HG03575 (cell line): ENCODE data around the gene LAMB1.
"Not testable (repeated sequence)": the region's sequence is repeated elsewhere in the genome, so short reads cannot be mapped to it uniquely, and the experiment has no call there.

Experiments
- ATAC-seq: cut with Tn5 transposase; IDR thresholded peaks from one replicate; pipeline ENCODE4 v1.9.1; 2021; ENCODE audit not compliant: unreplicated experiment, insufficient number of reproducible peaks, low FRiP score; ENCODE audit errors: extremely low read depth

Gene LAMB1

GRCh38 chr7:107902381-107902780, 100.6 kb downstream of the LAMB1 start:
- ATAC-seq: no peak

- no peak for ATAC-seq
Measured at GRCh38 chr7:107900496-107901015, 102.4 kb downstream of the LAMB1 start.

GRCh38 chr7:107898997-107899594, 103.9 kb downstream of the LAMB1 start:
- no peak for ATAC-seq

GRCh38 chr7:107892367-107892741, 110.6 kb downstream of the LAMB1 start:
- ATAC-seq: not testable (repeated sequence)

GRCh38 chr7:107891636-107892366, 111.2 kb downstream of the LAMB1 start:
- ATAC-seq: peak; percentile 10

- peak; percentile 91 for ATAC-seq
Measured at GRCh38 chr7:107890962-107891635, 111.9 kb downstream of the LAMB1 start, which contains the start of gene DLD. DLD (plus strand) TSS chr7:107891183; CDS start chr7:107891251, 68 bp downstream.

- ATAC-seq: no peak
Measured at GRCh38 chr7:107890493-107890961, 112.4 kb downstream of the LAMB1 start.

- no peak for ATAC-seq
Measured at GRCh38 chr7:107889992-107890391, 113.0 kb downstream of the LAMB1 start.

GRCh38 chr7:107887827-107888226, 115.1 kb downstream of the LAMB1 start:
- not testable (repeated sequence) for ATAC-seq

- ATAC-seq: no peak
Measured at GRCh38 chr7:107884066-107884818, 118.7 kb downstream of the LAMB1 start.

- no peak for ATAC-seq
Measured at GRCh38 chr7:107882766-107883165, 120.2 kb downstream of the LAMB1 start.

GRCh38 chr7:107879400-107880035, 123.4 kb downstream of the LAMB1 start:
- no peak for ATAC-seq

- no peak for ATAC-seq
Measured at GRCh38 chr7:107878636-107879035, 124.3 kb downstream of the LAMB1 start.

GRCh38 chr7:107877731-107878382, 125.1 kb downstream of the LAMB1 start:
- no peak for ATAC-seq

- no peak for ATAC-seq
Measured at GRCh38 chr7:107876916-107877315, 126.0 kb downstream of the LAMB1 start.

GRCh38 chr7:107874605-107875446, 128.1 kb downstream of the LAMB1 start:
- no peak for ATAC-seq

GRCh38 chr7:107874111-107874510, 128.8 kb downstream of the LAMB1 start:
- no peak for ATAC-seq
